HG03108 (cell line): ENCODE data around the gene DISP2.

Experiments used
- ATAC-seq: cut with Tn5 transposase; IDR thresholded peaks from one replicate; pipeline ENCODE4 v1.9.1; 2021; ENCODE audit warnings: moderate library complexity; ENCODE audit not compliant: unreplicated experiment

Gene DISP2

DNA sequence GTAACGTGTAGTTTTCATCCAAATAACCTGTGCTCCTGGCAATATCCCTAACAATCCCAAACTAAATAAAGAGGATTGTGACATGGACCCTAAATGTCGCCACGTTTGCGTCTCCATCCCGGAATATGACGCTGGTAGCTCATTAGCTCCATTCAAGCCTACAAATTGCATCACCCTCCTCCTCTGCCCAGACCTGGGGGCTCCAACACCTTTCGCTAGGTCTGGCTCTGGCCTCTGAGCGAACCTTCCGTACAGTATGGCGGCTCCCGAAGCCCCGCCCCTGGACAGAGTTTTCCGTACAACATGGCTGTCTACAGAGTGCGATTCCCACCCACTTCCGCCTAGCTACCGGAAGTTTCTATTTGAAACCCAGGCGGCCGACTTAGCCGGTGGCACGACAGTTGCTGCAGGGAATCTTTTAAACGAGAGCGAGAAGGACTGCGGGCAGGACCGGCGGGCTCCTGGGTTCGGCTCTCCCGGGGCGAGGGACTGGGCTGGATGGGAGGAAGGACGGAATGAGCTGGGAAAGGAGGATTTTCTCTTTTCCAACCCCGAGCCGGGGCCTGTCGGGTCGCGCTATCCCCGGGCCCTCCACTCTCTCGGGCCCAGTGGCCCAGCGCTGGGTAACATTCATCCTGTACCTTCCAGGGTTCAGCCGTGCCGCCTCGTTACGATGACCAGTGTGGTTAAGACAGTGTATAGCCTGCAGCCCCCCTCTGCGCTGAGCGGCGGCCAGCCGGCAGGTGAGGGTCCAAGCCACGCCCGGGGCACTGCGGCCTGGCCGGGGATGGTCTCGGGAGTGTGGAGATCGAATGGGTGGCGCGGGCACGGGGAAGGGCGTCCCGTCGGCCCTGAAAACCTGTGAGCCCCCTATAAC, 24.8 kb downstream of the DISP2 start, which contains the start of gene KNSTRN:
TSS of gene KNSTRN (plus strand) at position 142 of the 877 bp plus-strand sequence. CDS start at position 257, 115 bp downstream.
- ATAC-seq: peak; percentile 94

DNA sequence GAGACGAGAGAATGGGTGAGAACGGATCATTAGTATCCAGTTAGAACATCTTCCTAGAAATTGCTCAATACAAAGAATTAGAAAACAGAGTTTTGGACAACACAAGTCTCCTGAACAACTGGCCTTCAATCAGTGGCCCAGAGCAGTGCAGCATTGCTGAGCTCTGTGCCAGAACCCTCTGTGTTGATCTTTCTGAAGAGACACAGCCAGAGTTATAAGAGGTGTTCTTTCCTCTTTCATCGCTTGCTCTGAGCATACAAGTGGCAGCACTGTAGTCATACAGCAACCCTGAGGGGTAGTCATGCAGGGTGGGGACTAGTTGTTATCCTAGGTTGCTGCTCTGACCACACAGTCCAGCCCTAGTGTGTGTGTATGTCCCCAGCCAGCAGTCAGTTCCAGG, 28.5 kb downstream of the DISP2 start:
- no peak for ATAC-seq

DNA sequence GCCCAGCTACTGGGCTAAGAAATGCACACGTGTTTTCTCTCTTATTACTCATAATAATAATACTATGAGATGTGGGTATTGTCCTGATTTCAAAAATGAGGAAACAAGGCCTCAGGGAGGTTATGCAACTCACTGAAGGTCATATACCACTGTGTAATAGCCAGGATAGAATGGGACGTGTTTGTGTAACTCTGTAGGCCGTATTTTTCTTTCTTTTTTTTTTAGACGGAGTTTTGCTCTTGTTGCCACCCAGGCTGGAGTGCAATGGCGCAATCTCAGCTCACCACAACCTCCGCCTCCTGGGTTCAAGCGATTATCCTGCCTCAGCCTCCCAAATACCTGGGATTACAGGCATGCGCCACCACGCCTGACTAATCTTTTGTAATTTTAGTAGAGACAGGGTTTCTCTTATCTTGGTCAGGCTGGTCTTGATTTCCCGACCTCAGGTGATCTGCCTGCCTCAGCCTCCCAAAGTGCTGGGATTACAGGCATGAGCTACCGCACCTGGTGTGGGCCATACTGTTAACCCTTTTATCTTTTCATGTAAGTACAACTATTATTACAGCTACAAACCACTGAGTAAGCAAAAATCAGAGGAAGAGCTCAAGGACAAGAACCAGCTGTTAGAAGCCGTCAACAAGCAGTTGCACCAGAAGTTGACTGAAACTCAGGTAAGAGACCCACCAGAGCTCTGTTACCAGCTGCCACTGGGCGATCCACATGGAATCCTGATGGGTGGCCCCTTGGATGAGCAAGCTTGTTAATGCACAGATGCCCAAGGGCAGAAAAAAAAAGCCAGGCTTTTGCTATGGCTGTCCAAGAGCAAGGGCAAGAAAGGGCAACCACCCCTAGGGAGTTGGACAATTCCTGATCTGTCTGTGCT, 31.2 kb downstream of the DISP2 start:
- no peak for ATAC-seq

DNA sequence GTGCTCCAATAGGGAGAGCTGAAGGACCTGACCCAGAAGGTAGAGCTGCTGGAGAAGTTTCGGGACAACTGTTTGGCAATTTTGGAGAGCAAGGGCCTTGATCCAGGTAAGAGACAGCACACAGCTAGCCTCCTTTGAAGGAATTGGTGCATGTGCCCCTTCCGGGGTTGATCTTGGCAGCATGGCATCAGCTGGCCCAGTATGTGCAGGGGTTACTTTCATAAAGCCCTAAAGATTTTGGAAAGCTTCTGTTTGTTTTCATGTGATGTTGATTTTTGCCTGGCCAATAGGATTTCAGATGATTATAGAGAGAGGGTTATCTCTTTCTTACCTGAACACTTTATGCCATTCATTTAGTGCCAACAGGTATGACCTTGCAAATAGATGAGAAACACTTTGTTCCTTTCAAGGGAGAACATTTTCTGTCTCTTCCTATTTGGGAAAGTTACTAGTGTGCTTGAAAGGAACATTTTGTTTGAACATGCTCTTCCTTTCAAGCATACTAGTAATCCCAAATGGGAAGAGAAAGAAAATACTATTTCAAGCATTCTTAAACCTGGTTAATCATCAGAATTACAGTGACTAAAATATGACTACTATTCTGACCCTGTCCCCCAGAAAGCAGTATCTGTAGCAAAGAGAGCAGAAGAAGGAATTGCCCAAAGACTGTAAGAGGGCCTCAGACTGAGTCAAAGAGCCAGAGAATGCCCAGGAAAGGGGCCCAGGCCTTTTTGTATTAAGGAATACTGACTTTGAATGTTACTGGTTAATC, 32.0 kb downstream of the DISP2 start:
- ATAC-seq: no peak

DNA sequence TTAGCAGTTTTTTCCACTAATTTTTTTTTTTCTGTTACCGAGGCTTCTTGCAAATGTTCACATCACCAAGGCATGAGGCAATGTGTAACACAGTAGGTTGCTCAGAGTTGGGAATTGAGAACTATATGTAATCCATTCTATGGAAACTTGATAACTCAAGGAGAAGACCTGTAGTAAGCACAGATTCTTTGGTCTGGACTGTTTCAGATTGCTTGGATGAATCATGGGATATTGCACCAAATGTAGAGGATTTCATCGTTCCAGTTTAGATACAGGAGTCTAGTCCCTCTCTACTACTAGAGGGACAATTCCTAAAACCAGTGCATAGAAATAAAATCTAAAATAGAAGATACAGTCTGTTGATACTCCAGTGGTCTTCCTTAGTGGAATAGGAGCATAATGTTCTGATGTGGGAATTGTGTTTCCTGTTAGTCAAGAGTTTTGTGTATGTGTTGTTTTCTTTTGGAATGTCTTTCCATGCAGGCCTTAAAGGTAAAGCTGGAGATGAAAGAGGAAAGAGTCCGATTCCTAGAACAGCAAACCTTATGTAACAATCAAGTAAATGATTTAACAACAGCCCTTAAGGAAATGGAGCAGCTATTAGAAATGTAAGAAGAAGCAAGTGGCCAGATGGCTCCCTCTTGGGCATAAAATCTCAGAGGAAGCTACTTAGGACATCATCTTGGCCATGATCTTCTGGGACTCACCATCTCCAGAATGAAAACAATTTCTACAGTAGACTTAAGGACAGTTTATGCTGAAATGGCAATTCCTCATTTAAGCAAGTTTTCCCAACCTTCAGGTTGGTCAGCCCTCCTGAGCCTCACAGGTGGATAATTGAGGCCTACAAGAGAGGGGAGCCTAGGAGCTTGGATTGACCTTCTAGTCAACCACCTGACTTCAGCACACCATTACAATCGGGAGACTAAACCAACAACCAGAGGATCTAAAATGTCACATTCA, 35.2 kb downstream of the DISP2 start:
- no peak for ATAC-seq

DNA sequence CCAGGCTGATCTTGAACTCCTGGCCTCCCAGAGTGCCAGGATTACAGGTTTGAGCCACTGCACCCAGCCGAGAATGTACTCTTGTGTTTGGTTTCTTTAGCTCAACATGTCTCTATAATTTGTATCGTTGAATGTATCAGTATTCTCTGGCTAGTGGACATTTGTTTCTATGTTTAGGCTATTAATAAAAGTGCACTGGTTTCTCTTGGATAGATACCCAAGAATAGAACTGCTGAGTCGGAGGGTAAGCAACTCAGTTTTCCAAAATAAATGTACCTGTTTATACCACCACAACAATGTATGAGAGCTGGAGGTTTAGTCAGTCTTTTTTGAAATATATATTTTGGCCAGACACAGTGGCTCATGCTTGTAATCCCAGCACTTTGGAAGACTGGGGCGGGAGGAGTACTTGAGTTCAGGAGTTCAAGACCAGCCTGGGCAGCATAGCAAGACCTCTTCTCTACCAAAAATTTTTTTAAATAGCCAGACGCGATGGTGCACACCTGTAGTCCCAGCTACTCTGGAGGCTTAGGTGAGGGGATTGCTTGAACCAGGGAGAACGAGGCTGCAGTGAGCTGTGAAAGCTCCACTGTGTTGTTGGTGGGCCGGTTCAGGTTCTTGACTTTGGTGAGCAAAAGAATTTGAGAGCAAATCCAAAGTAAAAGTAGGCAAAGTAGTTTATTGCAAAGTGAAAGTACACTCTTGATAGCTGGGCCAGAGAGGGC, 39.8 kb downstream of the DISP2 start:
- no peak for ATAC-seq

DNA sequence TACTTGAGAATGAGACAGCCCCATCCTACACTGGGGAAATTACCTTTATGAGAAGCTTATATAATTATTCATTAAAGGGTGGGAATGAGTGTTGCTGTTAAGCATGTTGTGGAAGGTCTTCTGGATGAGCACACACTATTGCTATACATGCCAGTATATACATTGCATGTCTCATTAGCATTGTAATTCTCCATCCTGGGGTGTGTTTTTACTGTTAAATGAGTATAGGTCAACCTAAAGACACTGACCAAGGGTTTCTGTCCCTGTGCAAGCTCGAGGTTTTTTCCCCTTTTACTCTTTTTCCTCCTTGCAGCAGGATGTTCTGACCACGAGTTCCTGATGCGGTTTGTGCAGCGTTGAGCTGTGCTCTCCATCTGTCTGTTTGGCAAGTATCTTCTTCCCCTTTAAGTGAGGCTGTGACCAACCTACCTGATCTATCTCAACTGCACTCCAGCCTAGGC, 40.4 kb downstream of the DISP2 start:
- peak; percentile 80 for ATAC-seq

DNA sequence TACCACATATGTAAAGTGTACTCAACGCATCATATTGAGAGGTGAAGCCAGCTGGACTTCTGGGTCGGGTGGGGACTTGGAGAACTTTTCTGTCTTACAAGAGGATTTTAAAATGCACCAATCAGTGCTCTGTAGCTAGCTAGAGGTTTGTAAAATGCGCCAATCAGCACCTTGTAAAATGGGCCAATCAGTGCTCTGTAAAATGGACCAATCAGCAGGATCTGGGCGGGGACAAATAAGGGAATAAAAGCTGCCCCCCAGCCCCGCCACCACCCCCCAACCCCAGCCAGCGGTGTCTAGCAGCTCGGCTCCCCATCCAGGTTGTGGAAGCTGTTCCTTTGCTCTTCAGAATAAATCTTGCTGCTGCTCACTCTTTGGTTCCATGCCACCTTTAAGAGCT, 41.4 kb downstream of the DISP2 start:
- no peak for ATAC-seq

DNA sequence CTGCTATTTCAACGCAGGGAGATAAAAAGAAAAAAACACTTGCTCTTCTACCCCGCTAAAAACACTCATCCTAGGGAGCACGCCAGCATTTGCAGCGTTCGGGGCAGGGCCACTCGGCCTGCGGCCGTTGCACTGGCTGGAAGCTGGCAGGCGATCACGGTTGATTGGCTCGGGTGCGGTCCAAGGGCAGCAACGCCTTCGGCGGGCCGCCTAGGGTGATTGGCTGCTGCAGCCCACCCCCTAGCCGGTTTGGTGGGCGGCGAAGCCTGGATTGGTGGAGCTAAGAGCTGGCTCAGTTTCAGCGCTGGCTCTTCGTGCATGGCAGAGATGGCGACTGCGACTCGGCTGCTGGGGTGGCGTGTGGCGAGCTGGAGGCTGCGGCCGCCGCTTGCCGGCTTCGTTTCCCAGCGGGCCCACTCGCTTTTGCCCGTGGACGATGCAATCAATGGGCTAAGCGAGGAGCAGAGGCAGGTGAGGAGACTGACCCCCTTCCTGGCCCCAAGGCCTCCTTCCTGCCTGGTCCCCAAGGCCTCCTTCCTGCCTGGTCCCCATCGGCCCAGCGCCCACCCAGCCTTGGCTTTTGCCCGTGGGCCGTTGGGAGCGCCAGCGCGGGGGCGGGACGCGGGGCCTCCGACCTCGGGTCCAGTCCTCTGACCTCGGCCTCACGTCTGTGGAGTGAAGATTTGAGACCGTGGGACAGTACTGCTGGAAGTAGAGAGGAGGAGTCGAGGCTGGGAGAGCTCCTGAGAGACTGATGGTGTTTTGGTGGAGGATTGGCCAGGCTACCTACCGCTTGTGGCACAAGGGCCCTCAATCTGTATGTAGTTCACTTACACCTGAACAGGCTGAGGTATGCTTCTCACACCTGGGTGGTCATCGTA, 47.7 kb downstream of the DISP2 start, which contains the start of gene IVD:
TSS of gene IVD (plus strand) at position 295 of the 881 bp plus-strand sequence. CDS start at position 328, 33 bp downstream.
- peak; percentile 84 for ATAC-seq

DNA sequence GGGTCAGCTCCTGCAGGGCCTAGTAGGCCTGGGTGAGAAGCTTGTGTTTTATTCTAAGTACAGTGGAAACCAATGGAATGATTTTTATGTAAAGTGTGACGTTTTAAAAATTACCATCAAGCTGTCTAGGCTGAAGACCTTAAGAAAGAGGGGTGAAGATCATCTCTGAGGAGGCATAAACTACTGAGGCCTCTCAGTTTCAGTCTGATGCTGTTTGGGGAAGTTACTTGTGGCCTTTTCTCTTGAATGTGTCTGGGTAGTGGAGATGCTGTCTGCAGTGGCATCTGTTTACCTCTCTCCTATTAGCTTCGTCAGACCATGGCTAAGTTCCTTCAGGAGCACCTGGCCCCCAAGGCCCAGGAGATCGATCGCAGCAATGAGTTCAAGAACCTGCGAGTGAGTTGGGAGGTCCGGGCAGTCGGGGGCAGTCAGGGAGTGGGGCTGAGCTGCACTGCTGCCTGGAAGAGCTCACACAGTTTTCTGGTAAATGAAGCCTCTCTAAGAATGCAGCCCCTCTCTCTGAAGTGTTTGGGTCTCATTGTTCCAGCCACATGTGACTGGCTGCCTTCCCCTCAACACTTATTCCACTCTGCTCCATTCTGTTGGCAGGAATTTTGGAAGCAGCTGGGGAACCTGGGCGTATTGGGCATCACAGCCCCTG, 49.4 kb downstream of the DISP2 start:
- ATAC-seq: peak; percentile 41

DNA sequence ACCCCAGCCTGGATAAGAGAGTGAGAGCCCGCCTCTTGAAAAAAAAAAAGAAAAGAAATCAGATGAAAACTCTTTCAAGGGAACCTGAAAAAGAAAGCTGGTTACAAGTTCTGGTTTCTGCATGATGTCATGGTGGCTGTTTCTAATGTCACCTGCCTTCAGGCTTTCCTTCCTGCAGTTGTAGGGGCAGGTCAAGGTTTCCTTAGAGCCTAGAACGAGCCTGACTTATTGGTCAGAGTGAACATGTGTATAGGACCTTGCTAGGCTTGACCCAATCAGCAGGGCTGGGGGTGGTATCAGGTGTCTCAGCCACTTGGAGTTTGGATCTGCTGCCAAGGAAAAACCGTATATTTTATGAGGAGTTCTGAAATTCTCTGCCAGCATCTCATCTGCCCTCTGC, 51.3 kb downstream of the DISP2 start:
- no peak for ATAC-seq

DNA sequence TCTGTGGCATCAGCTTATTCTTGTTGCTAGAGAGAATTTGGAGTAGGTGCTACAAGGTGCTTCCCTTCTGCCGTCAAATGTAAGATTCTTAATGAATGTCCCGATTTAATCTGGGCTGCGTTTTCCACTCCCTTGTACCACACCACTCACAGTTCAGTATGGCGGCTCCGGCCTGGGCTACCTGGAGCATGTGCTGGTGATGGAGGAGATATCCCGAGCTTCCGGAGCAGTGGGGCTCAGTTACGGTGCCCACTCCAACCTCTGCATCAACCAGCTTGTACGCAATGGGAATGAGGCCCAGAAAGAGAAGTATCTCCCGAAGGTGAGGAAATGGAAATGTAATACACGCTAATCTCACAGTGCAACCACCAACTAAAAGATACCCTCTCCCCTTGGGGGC, 52.5 kb downstream of the DISP2 start:
- no peak for ATAC-seq

DNA sequence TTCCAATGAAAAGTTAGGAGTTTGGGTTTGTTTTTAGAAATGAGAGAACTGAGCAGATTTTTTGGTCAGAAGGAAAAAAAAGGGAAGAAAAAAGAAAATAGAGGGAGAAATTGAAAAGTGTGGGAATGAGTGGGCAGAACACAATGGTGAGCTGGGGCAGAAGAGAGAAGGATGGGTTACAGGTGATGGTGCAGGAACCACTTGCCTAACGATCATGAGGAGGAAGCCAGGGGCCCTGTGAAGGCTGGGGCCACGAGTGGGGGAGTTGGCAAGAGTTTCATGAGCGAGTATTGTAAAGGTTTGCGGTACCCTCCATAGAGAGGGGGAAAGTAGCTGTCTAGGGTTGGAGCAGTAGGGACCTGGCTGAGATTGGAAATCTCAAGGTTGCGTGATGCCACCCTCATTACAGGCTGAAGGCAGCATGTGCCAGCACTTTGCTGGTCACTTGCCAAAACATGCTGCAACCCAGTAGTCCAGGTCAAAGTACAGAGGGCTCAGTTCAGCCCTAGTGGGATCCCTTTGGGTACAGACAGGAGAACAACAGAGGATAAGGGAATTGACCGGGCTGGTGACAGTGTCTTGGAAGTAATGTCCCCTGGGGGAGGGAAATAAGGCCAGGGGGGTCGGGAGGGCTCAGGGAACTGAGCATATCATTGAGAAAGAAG, 54.2 kb downstream of the DISP2 start:
- ATAC-seq: no peak

DNA sequence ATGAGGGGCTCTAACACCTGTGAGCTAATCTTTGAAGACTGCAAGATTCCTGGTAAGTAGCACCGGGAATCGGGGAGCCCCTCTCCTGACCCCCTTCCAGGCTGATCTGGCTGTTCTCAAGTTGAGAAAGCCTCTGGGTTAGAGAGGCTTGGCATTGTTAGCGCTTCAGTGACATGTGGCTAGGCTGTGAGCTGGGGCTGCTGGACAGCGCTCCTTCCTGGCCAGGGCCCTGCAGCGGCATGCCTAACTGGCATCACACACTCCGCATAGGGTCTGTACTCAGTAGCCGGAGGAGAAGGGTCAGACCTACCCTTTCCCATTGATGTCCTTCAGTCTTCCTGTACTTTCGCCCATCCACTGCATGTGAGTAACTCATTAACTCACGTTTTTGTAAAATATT, 55.0 kb downstream of the DISP2 start:
- ATAC-seq: no peak

DNA sequence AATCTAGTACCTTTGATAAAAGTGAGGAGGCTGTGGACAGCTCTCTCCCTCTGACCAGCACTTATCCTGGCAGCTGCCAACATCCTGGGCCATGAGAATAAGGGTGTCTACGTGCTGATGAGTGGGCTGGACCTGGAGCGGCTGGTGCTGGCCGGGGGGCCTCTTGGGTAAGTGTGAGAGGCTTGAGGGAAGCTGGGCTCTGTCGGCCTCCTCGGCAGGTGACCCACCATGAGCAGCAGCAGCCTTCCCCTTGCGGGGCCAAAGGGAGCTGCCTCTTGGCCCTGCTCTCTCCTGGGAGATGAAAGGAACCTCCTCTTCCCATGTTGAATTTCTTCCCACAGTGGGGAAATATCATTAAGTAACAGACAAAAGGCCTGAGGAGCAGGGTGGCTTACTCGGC, 56.8 kb downstream of the DISP2 start:
- ATAC-seq: no peak

DNA sequence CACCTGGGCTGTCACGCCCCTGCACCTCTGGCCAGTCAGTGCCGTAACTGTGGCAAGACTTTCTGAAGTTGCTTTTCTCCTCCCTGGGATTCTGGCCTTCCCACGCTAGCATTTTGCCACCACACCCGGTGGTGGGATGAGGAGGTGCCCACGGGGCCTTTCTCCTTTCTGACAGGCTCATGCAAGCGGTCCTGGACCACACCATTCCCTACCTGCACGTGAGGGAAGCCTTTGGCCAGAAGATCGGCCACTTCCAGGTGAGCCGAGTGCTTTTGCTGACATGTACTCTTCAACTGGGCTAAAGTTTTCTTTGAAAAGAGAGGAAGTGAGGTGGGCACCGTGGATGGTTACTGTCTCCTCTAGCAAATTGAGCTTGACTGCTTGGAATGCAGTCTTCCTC, 57.2 kb downstream of the DISP2 start:
- ATAC-seq: no peak

DNA sequence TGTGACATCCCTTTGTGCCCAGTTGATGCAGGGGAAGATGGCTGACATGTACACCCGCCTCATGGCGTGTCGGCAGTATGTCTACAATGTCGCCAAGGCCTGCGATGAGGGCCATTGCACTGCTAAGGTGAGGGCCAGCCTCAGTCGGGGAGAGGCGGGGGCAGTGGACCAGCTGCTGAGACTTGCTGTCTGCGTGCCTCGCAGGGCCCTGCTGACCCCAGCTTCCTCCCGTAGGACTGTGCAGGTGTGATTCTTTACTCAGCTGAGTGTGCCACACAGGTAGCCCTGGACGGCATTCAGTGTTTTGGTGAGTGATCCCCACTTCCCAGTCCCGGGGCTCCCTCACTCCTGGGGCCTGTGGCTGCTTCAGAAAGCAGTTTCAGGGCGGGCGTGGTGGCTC, 58.0 kb downstream of the DISP2 start:
- ATAC-seq: no peak
